ENCODE measurements around the gene MRPL4.

Gene MRPL4

DNA sequence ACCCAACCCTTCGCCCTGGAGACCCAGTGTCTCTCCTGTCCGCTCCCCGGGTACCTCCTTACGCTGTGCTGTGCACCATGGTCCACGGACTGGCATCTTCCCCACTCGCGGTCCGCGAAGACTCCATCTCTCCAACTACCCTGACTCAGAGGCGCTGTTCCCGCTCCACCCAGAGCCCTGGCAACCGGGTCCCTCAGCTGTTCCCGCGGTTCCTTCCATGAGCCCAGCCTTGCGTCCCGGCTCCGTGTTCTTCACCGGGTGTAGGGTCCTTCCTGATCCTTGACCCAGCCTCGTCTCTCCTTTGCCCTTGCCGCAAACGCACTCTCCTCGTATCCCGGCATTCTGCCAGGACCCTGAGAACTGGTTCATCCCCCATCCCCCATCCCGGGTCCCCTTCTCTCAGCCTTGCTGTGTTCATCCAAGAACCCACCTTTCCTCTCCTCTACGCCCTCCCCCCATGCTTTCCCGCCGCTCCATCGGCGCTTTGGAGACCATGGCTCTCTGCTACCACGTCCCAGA lies 38.4 kb downstream of the MRPL4 start:
- peak; percentile 28 for DNase-seq

- peak; percentile 58 for DNase-seq
Measured at GRCh38 chr19:10290876-10291553, 39.0 kb downstream of the MRPL4 start.

DNA sequence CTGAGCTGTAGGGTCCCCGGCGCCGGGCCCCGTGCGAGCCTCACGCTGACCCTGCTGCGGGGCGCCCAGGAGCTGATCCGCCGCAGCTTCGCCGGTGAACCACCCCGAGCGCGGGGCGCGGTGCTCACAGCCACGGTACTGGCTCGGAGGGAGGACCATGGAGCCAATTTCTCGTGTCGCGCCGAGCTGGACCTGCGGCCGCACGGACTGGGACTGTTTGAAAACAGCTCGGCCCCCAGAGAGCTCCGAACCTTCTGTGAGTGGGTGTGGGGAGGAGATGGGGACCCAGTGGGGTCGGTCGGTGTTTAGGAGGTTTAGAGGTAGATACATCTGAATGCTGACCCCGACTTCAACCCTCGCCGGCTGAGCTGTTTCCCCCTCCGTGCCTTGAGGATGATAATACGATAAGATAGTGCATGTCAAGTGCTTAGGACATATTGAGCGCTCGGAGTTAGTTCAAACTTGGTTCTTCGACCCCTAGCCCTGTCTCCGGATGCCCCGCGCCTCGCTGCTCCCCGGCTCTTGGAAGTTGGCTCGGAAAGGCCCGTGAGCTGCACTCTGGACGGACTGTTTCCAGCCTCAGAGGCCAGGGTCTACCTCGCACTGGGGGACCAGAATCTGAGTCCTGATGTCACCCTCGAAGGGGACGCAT lies 39.7 kb downstream of the MRPL4 start:
- DNase-seq, result peak; percentile 54

DNA sequence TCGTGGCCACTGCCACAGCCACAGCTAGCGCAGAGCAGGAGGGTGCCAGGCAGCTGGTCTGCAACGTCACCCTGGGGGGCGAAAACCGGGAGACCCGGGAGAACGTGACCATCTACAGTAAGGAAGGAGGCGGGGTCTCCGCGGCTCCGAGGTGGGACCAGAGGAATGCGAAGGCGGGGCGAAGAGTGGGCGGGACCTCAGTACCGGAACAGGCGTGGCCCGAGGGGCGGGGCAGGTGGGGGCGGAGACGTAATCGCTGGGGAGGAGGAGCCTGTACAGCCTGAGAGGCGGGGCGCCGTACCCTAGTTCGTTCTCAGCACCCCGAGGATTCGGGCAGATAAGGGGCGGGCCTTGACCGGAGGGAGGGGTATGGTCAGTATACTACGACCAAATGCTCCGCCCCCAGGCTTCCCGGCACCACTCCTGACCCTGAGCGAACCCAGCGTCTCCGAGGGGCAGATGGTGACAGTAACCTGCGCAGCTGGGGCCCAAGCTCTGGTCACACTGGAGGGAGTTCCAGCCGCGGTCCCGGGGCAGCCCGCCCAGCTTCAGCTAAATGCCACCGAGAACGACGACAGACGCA lies 40.3 kb downstream of the MRPL4 start:
- peak; percentile 85 for DNase-seq

- no peak for DNase-seq
Measured at GRCh38 chr19:10292789-10293636, 41.0 kb downstream of the MRPL4 start.

GRCh38 chr19:10293637-10294367 lies 41.8 kb downstream of the MRPL4 start:
- no peak for DNase-seq

DNA sequence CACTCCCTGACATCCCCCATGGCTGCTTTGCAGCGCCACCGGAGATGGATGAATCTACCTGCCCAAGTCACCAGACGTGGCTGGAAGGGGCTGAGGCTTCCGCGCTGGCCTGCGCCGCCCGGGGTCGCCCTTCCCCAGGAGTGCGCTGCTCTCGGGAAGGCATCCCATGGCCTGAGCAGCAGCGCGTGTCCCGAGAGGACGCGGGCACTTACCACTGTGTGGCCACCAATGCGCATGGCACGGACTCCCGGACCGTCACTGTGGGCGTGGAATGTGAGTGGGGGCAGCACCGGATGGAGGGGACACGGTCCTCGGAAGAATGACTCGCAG lies 42.3 kb downstream of the MRPL4 start:
- DNase-seq, result no peak

DNA sequence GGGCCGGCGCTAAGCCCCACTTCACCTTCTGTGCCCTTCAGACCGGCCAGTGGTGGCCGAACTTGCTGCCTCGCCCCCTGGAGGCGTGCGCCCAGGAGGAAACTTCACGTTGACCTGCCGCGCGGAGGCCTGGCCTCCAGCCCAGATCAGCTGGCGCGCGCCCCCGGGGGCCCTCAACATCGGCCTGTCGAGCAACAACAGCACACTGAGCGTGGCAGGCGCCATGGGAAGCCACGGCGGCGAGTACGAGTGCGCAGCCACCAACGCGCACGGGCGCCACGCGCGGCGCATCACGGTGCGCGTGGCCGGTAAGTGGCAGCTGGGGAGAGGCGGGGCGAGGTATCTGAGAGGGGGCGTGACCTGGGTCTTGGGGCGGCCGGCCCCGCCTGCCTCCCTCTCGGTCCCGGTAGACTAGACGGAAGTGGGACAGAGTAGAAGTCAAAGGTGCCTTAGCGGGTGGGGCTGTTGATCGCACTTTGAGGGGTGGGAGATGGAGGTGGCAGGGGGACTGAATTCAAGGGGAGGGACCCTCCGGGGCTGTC lies 43.4 kb downstream of the MRPL4 start:
- DNase-seq, result no peak

DNA sequence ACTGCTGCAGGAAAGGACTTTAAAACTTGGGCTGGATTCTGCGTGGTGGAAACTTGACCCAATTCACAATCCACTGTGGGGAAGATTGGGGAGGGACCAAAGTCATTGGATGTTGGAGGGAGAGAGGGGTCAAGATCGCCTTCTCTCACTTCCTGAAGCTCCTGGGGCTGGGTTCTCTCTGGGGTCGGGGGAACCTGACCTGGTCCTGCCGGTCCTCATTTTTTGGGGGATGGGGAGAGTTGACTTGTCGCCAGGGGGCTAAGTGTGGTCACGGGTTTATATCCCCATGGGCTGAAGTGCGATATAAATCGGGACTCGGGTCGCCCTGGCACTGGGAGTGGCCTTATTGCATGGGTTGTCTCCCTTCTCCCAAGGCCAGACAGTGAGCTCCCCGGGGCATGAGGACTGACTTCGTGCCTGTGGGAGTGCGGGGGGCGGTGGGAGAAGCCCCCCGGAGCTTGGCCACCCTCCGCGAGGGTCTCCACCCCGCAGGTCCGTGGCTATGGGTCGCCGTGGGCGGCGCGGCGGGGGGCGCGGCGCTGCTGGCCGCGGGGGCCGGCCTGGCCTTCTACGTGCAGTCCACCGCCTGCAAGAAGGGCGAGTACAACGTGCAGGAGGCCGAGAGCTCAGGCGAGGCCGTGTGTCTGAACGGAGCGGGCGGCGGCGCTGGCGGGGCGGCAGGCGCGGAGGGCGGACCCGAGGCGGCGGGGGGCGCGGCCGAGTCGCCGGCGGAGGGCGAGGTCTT lies 44.0 kb downstream of the MRPL4 start:
- DNase-seq, result no peak

GRCh38 chr19:10299545-10300458 lies 47.8 kb downstream of the MRPL4 start:
- no peak for DNase-seq

GRCh38 chr19:10305139-10305806 lies 53.3 kb downstream of the MRPL4 start:
- DNase-seq, result no peak

DNA sequence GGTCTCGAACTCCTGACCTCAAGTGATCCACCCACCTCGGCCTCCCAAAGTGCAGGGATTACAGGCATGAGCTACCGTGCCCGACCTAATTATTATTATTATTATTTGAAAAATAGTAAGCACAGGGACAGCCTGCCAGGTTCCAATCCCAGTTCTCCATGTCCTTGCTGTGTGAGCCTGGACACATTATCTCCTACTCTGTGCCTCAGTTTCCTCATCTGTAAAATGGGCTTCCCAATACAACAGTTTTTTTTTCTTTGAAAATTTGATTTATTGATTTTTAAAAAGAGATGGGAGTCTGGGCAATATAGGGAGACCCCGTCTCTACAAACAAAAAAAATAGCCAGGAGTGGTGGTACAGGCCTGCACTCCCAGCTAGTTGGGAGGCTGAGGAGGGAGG lies 54.3 kb downstream of the MRPL4 start:
- no peak for DNase-seq

- DNase-seq, result no peak
Measured at GRCh38 chr19:10309423-10309822, 57.4 kb downstream of the MRPL4 start, which contains the start of gene ZGLP1. Gene ZGLP1, minus strand, starts transcription at chr19:10309815.

Measured in NCI-H146 (cell line).